Colonic mucosa (tissue), 4 donors: ENCODE data around the gene LYRM7. TPM values are rescaled to one million over a fixed set of nuclear protein-coding genes. Genes with fewer than 3 reads are reported as not detected.

Experiments used
- DNase-seq: peaks from one replicate; pipeline ENCODE4 v3.0.0-alpha.2; 2020
- H3K27ac ChIP-seq: fragments of 200-600 bp; one replicate; pipeline ENCODE4 v1.8.0; 2021
- H3K27me3 ChIP-seq: fragments of 200-600 bp; one replicate; pipeline ENCODE4 v1.8.0; 2021
- H3K36me3 ChIP-seq: fragments of 200-600 bp; one replicate; pipeline ENCODE4 v1.8.0; 2021
- H3K4me1 ChIP-seq: fragments of 200-600 bp; one replicate; pipeline ENCODE4 v1.8.0; 2021; ENCODE audit warnings: mild to moderate bottlenecking
- H3K4me3 ChIP-seq: fragments of 200-600 bp; one replicate; pipeline ENCODE4 v1.8.0; 2021
- H3K9ac ChIP-seq, 2 donors: one replicate each; pipeline ENCODE4 v1.7.0; 2013; ENCODE audit warnings: control low read depth in 2 of 2, low read depth in 2 of 2, low read length in 2 of 2
- H3K9me3 ChIP-seq: fragments of 200-600 bp; one replicate; pipeline ENCODE4 v1.8.0; 2021
- intact Hi-C: fragments of 100-400 bp; cut with DNase I; formaldehyde crosslinking; loops from one replicate; pipeline ENCODE4 v1.14.1; 2022
- total RNA-seq, 2 donors: library from RNA; stranded (reverse); fragmentation: NEBNext Ultra II Directional in 1 of 2; extraction: Animal tissue kit (Norgen Biotek cat#: 25700) in 1 of 2; gene quantifications; one replicate each; pipeline ENCODE4 v1.2.1, GENCODE V29; 2021
- TF ChIP-seq, protein P1 (sequence below): fragments of 200-600 bp; IDR thresholded peaks from one replicate; pipeline ENCODE4 v1.8.0; 2022; ENCODE audit warnings: antibody characterized with exemption, mild to moderate bottlenecking
- donor health status: healthy.
- donor health status: DM: no; HTN: no; CAD: no.
- donor health status: DM: no; HTN: no; CAD: no.

LYRM7 gene
- total RNA-seq, 2 donors from 2014 or later: 12.1 TPM

DNA sequence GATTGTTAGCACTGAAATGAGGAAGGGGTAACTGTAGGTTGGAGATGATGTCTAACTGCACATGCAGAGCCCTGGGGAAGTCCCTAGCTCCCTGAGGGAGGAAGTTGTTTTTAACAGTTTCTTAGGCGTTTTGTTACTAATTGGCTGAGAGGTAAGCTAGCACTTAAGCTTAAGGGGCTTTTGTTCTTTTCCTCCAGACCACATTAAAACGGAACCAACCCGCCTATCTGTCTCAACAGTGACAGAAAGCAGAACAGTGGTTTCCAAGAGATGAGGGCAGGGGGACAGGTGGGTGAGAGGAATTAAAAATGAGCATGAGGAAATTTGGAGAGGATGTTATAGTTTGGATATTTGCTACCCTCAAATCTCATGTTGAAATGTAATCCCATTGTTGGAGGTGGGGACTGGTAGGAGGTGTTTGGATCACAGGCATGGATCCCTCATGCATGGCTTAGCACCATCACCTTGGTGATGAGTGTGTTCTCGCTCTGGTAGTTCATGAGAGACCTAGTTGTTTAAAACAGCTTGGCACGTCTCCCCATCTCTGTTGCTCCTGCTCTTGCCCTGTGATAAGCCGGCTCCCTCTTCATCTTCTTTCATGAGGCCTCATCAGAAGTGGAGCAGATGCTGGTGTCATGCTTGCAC lies 38.9 kb downstream of the LYRM7 start:
- Histone ChIP-seq H3K36me3 (no peaks in the 10 kb centered on the region), H3K9me3 (no peaks in the 10 kb centered on the region), H3K4me1 (peaks cover 6% of the 10 kb centered on the region), H3K27me3 (no peaks in the 10 kb centered on the region), H3K9ac (no peak overlapping the region), H3K4me3 (no peak overlapping the region), H3K27ac (peak overlapping the region; percentile 44)
- TF ChIP-seq, protein P1, sequence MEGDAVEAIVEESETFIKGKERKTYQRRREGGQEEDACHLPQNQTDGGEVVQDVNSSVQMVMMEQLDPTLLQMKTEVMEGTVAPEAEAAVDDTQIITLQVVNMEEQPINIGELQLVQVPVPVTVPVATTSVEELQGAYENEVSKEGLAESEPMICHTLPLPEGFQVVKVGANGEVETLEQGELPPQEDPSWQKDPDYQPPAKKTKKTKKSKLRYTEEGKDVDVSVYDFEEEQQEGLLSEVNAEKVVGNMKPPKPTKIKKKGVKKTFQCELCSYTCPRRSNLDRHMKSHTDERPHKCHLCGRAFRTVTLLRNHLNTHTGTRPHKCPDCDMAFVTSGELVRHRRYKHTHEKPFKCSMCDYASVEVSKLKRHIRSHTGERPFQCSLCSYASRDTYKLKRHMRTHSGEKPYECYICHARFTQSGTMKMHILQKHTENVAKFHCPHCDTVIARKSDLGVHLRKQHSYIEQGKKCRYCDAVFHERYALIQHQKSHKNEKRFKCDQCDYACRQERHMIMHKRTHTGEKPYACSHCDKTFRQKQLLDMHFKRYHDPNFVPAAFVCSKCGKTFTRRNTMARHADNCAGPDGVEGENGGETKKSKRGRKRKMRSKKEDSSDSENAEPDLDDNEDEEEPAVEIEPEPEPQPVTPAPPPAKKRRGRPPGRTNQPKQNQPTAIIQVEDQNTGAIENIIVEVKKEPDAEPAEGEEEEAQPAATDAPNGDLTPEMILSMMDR: no peak
- intact Hi-C loops: no loop called here
- peak; percentile 46 for DNase-seq

DNA sequence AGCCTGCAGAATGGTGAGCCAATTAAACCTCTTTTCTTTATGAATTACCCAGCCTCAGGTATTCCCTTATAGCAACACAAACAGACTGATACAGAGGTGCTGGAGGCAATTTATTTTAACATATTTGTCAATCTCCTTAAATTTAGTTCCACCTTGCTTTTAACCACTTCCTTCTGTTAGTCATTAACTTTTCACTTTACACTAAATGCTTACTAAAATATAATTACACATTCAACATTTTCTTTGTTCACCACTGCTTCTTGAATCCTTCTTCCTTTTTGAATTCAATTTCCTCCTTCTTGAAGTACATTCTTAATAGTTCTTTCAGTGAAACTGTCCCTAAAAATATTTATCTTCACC lies 39.4 kb downstream of the LYRM7 start:
- no peak for DNase-seq
- H3K4me3 ChIP-seq: no peak overlapping the region
- no peaks in the 10 kb centered on the region for H3K27me3 ChIP-seq
- H3K27ac ChIP-seq: peak overlapping the region; percentile 44
- intact Hi-C loops: no loop called here
- no peaks in the 10 kb centered on the region for H3K9me3 ChIP-seq
- H3K9ac ChIP-seq: no peak overlapping the region
- H3K36me3 ChIP-seq: no peaks in the 10 kb centered on the region
- TF ChIP-seq, protein P1: no peak
- H3K4me1 ChIP-seq: peaks cover 6% of the 10 kb centered on the region

DNA sequence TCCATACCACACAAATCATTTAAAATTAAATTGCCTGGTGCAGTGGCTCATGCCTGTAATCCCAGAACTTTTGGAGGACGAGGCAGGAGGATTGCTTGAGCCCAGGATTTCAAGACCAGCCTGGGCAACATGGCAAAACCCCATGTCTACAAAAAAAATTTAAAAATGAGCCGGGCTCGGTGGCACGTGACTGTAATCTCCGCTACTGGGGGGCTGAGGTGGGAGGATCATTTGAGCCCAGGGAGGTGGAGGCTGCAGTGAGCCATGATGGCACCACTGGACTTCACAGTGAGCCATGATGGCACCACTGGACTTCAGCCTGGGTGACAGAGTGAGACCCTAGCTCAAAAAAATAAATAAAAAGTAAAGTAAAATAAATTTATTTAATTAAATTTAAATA lies 40.9 kb downstream of the LYRM7 start:
- DNase-seq: no peak
- Histone ChIP-seq H3K4me3 (no peak overlapping the region), H3K36me3 (no peaks in the 10 kb centered on the region), H3K27ac (no peak overlapping the region), H3K9me3 (no peaks in the 10 kb centered on the region), H3K27me3 (no peaks in the 10 kb centered on the region), H3K4me1 (peaks cover 6% of the 10 kb centered on the region), H3K9ac (no peak overlapping the region)
- TF ChIP-seq, protein P1: no peak
- intact Hi-C loops: no loop called here

DNA sequence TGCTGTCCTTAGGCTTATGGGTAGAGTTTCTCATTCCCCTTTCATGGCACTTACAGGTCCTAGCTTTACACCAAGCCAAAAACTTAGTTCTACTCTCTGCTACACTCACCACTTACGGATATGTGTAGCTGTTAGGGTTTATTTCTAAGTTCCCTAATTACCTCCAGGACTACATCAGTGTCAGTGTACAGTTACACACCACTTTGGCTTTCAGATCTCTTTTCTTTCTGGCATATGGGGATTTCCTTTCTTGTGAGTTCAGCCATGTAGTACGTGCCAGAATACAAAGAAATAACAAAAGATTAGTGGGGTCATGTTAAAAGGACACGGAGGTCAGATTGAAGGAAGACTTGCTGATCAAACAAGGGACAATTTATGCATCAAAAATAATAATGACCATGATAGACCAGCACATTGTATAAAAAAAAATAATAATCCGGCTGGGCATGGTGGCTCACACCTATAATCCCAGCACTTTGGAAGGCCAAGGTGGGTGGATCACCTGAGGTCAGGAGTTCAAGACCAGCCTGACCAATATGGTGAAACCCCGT lies 41.8 kb downstream of the LYRM7 start:
- TF ChIP-seq, protein P1: no peak
- Histone ChIP-seq H3K27me3 (no peaks in the 10 kb centered on the region), H3K36me3 (no peaks in the 10 kb centered on the region), H3K4me3 (no peak overlapping the region), H3K9me3 (no peaks in the 10 kb centered on the region), H3K9ac (no peak overlapping the region), H3K4me1 (peaks cover 6% of the 10 kb centered on the region), H3K27ac (no peak overlapping the region)
- intact Hi-C loops: no loop called here
- DNase-seq: no peak

DNA sequence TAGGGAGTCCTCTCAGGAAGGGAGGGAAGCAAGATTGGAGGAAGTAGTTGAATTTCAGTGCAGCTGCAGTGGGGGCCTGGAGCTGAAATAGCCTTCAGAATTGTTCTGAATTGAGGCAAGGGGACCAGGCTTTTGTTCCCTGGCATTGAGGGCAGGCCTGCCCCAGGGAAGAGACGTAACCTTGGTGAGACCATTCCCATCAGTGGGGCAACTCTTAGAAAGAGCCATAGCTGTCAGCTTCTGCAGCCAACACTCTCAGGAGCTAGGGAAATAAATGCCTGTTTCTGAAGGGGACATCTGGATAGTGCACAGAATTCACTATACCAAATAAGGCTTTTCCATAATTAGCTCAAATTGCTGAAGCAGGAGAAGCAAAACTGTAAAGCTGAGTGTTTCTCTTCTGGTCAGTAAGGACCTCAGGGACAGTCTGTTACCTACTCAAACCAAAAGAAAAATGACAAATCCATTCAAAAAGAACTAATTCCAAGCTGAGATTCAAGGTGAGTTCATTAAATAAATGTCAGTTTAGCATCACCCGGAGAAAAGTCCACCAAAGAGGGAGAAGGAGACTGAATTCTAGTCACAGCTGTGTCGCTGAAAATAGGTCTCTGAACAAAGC lies 44.0 kb downstream of the LYRM7 start:
- no peaks in the 10 kb centered on the region for H3K36me3 ChIP-seq
- no peak for DNase-seq
- TF ChIP-seq, protein P1: no peak
- no peak overlapping the region for H3K9ac ChIP-seq
- no peak overlapping the region for H3K4me3 ChIP-seq
- H3K27me3 ChIP-seq: no peaks in the 10 kb centered on the region
- H3K4me1 ChIP-seq: peaks cover 6% of the 10 kb centered on the region
- H3K9me3 ChIP-seq: no peaks in the 10 kb centered on the region
- intact Hi-C loops: no loop called here
- H3K27ac ChIP-seq: no peak overlapping the region
